ENCODE results near the gene SLC15A1. TPM values are rescaled to one million over a fixed set of nuclear protein-coding genes. Genes with fewer than 3 reads are reported as not detected.

Gene SLC15A1
- total and polyA plus RNA-seq, 2 experiments from 2014 or later = 7.5 to 18.7 TPM

- peak; percentile 91 for DNase-seq (ENCODE audit: low spot score)
- H3K9me2 ChIP-seq (replicated peaks; ENCODE audit: insufficient read depth) = no peaks in the 10 kb centered on the region
- no peaks in the 10 kb centered on the region for H3K36me3 ChIP-seq (replicated peaks; ENCODE audit: insufficient read depth, low read depth)
- TF ChIP-seq EZH2phosphoT487 (IDR thresholded peaks at IDR 0.05; ENCODE audit: low read depth, severe bottlenecking, unreplicated experiment) = no peak
- TF ChIP-seq CTCF (IDR thresholded peaks at IDR 0.05; ENCODE audit: poor library complexity) = peak; percentile 93
- TF ChIP-seq EZH2 (IDR thresholded peaks at IDR 0.05; ENCODE audit: borderline replicate concordance) = no peak
- no peaks in the 10 kb centered on the region for H3K79me2 ChIP-seq
- no peaks in the 10 kb centered on the region for H3K9me3 ChIP-seq (ENCODE audit: low read depth)
- peak overlapping the region; percentile 52 for H3K4me2 ChIP-seq
- 42% methylated on average over 9 of the region's 9 CpGs for WGBS (ENCODE audit: low lambda C conversion rate, missing lambda C conversion rate)
- H4K20me1 ChIP-seq (ENCODE audit: insufficient read depth, poor library complexity, severe bottlenecking) = no peaks in the 10 kb centered on the region
- no peak overlapping the region for H3K4me3 ChIP-seq
- H2AFZ ChIP-seq = peak overlapping the region; percentile 38
- H3K4me1 ChIP-seq (ENCODE audit: insufficient read depth) = peaks cover 21% of the 10 kb centered on the region
- H3K27ac ChIP-seq = peak overlapping the region; percentile 24
- no peaks in the 10 kb centered on the region for H3K27me3 ChIP-seq
Observed at GRCh38 chr13:98653463-98653985, 98.9 kb downstream of the SLC15A1 start.

DNA sequence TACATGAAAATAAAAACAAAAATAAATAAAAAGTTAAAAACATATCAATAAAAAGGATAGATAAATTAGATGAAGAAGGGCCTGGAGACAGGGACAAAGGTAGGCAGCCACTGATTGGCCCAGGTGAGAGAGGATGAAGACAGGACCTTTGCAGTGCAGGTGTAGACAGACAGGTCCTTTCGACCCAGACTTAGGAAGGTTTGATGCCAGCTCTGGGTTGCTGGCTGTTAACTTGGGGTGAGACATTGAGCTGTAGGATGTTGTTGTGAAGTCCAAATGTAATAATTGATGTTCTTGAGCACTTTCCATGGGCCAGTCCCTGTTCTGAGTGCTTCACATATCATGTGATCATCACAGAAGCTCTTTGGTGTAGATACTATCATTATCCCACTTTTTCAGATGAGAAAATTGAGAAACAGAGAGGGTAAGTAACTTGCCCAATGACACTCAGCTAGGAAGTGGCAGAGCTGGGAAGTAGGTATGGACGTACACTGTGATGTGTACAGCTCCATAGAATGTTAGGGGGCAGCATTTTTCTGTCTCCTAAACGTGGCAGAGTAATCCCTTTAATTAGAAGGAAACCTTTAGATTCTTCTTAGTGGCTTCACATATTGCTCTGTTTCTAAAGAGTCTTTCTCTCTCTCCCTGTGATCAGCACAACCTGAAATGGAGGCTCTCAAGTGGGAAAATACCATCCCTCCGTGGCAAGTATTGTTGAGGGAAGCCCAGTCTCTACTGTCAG is 99.6 kb downstream of the SLC15A1 start:
- Histone ChIP-seq H3K9me2 (replicated peaks; ENCODE audit: insufficient read depth) (no peaks in the 10 kb centered on the region), H3K4me2 (peak overlapping the region; percentile 52), H3K27me3 (no peaks in the 10 kb centered on the region), H2AFZ (peak overlapping the region; percentile 38), H3K27ac (peak overlapping the region; percentile 24), H3K4me3 (no peak overlapping the region), H3K79me2 (no peaks in the 10 kb centered on the region), H3K36me3 (replicated peaks; ENCODE audit: insufficient read depth, low read depth) (no peaks in the 10 kb centered on the region), H3K9me3 (ENCODE audit: low read depth) (no peaks in the 10 kb centered on the region), H3K4me1 (ENCODE audit: insufficient read depth) (peaks cover 21% of the 10 kb centered on the region), H4K20me1 (ENCODE audit: insufficient read depth, poor library complexity, severe bottlenecking) (no peaks in the 10 kb centered on the region)
- no peak for DNase-seq (ENCODE audit: low spot score)
- TF ChIP-seq CTCF (IDR thresholded peaks at IDR 0.05; ENCODE audit: poor library complexity) (no peak), EZH2phosphoT487 (IDR thresholded peaks at IDR 0.05; ENCODE audit: low read depth, severe bottlenecking, unreplicated experiment) (no peak), EZH2 (IDR thresholded peaks at IDR 0.05; ENCODE audit: borderline replicate concordance) (no peak)
- 40% methylated on average over 4 of the region's 4 CpGs for WGBS (ENCODE audit: low lambda C conversion rate, missing lambda C conversion rate)

GRCh38 chr13:98652276-98652675 is 100.2 kb downstream of the SLC15A1 start:
- Histone ChIP-seq H4K20me1 (ENCODE audit: insufficient read depth, poor library complexity, severe bottlenecking) (no peaks in the 10 kb centered on the region), H3K9me2 (replicated peaks; ENCODE audit: insufficient read depth) (no peaks in the 10 kb centered on the region), H3K4me3 (no peak overlapping the region), H3K36me3 (replicated peaks; ENCODE audit: insufficient read depth, low read depth) (no peaks in the 10 kb centered on the region), H3K4me2 (no peak overlapping the region), H3K9me3 (ENCODE audit: low read depth) (no peaks in the 10 kb centered on the region), H3K4me1 (ENCODE audit: insufficient read depth) (peaks cover 27% of the 10 kb centered on the region), H3K79me2 (no peaks in the 10 kb centered on the region), H2AFZ (no peak overlapping the region), H3K27me3 (no peaks in the 10 kb centered on the region), H3K27ac (peak overlapping the region; percentile 86)
- TF ChIP-seq EZH2phosphoT487 (IDR thresholded peaks at IDR 0.05; ENCODE audit: low read depth, severe bottlenecking, unreplicated experiment) (no peak), EZH2 (IDR thresholded peaks at IDR 0.05; ENCODE audit: borderline replicate concordance) (no peak), CTCF (IDR thresholded peaks at IDR 0.05; ENCODE audit: poor library complexity) (no peak)
- 74% methylated on average over 2 of the region's 2 CpGs for WGBS (ENCODE audit: low lambda C conversion rate, missing lambda C conversion rate)
- DNase-seq (ENCODE audit: low spot score) = no peak

All from hepatocyte (in vitro differentiated cells).